Neural crest cell (in vitro differentiated cells): ENCODE measurements around the gene ADD2. TPM values are rescaled to one million over a fixed set of nuclear protein-coding genes. Genes with fewer than 3 reads are reported as not detected.

ENCODE experiments used
- DNase-seq: peaks from one replicate; pipeline ENCODE4 v3.0.0; 2021; ENCODE audit warnings: low read depth, mixed read lengths, low spot score
- H3K27ac Mint-ChIP-seq: one replicate; pipeline ENCODE4 v1.8.0; 2021; ENCODE audit warnings: mild to moderate bottlenecking, mixed read lengths; ENCODE audit not compliant: unreplicated experiment
- H3K27me3 Mint-ChIP-seq: 2 replicates; pipeline ENCODE4 v1.8.0; 2021; ENCODE audit warnings: low read depth, mild to moderate bottlenecking, mixed read lengths
- H3K36me3 Mint-ChIP-seq: 2 replicates; pipeline ENCODE4 v1.8.0; 2021; ENCODE audit warnings: low read depth, mild to moderate bottlenecking, mixed read lengths
- H3K4me1 Mint-ChIP-seq: 2 replicates; pipeline ENCODE4 v1.8.0; 2021; ENCODE audit warnings: mixed read lengths
- H3K4me3 Mint-ChIP-seq: one replicate; pipeline ENCODE4 v1.8.0; 2021; ENCODE audit warnings: mild to moderate bottlenecking, mixed read lengths
- H3K9me3 Mint-ChIP-seq: 2 replicates; pipeline ENCODE4 v1.8.0; 2021; ENCODE audit warnings: mixed read lengths
- CTCF ChIP-seq: fragments of 200-600 bp; sonication (generic); conservative IDR thresholded peaks from 2 replicates; pipeline ENCODE4 v1.5.0; 2021; ENCODE audit warnings: antibody characterized with exemption, mild to moderate bottlenecking
- total RNA-seq: library from RNA; stranded (reverse); gene quantifications from 2 replicates; pipeline ENCODE4 v1.2.1, GENCODE V29; 2021

ADD2 gene
- total RNA-seq, 1 donor from 2014 or later = 31.8 TPM

- H3K9me3 Mint-ChIP-seq = no peaks in the 10 kb centered on the region
- DNase-seq = no peak
- peak overlapping the region; percentile 43 for H3K27ac Mint-ChIP-seq
- H3K36me3 Mint-ChIP-seq = no peaks in the 10 kb centered on the region
- TF ChIP-seq CTCF = no peak
- H3K27me3 Mint-ChIP-seq = no peaks in the 10 kb centered on the region
- H3K4me3 Mint-ChIP-seq = no peak overlapping the region
- no peaks in the 10 kb centered on the region for H3K4me1 Mint-ChIP-seq
Observed at GRCh38 chr2:70707706-70708105, 60.3 kb downstream of the ADD2 start.

- no peak overlapping the region for H3K4me3 Mint-ChIP-seq
- H3K36me3 Mint-ChIP-seq = no peaks in the 10 kb centered on the region
- H3K4me1 Mint-ChIP-seq = no peaks in the 10 kb centered on the region
- H3K9me3 Mint-ChIP-seq = no peaks in the 10 kb centered on the region
- H3K27me3 Mint-ChIP-seq = no peaks in the 10 kb centered on the region
- TF ChIP-seq CTCF = no peak
- H3K27ac Mint-ChIP-seq = no peak overlapping the region
- no peak for DNase-seq
Observed at GRCh38 chr2:70706026-70706795, 61.8 kb downstream of the ADD2 start.

GRCh38 chr2:70705160-70705850 lies 62.7 kb downstream of the ADD2 start:
- no peak for DNase-seq
- peak overlapping the region; percentile 35 for H3K27ac Mint-ChIP-seq
- no peaks in the 10 kb centered on the region for H3K36me3 Mint-ChIP-seq
- no peaks in the 10 kb centered on the region for H3K9me3 Mint-ChIP-seq
- no peaks in the 10 kb centered on the region for H3K27me3 Mint-ChIP-seq
- H3K4me1 Mint-ChIP-seq = no peaks in the 10 kb centered on the region
- no peak overlapping the region for H3K4me3 Mint-ChIP-seq
- TF ChIP-seq CTCF = no peak

- no peak overlapping the region for H3K4me3 Mint-ChIP-seq
- no peaks in the 10 kb centered on the region for H3K4me1 Mint-ChIP-seq
- DNase-seq = no peak
- H3K36me3 Mint-ChIP-seq = no peaks in the 10 kb centered on the region
- H3K9me3 Mint-ChIP-seq = no peaks in the 10 kb centered on the region
- H3K27ac Mint-ChIP-seq = no peak overlapping the region
- no peaks in the 10 kb centered on the region for H3K27me3 Mint-ChIP-seq
- no peak for TF ChIP-seq CTCF
Observed at GRCh38 chr2:70703900-70704549, 64.0 kb downstream of the ADD2 start.

GRCh38 chr2:70702711-70703395 lies 65.1 kb downstream of the ADD2 start:
- H3K27ac Mint-ChIP-seq = no peak overlapping the region
- no peak for TF ChIP-seq CTCF
- H3K36me3 Mint-ChIP-seq = no peaks in the 10 kb centered on the region
- no peaks in the 10 kb centered on the region for H3K27me3 Mint-ChIP-seq
- H3K9me3 Mint-ChIP-seq = no peaks in the 10 kb centered on the region
- no peak for DNase-seq
- H3K4me1 Mint-ChIP-seq = no peaks in the 10 kb centered on the region
- H3K4me3 Mint-ChIP-seq = no peak overlapping the region
